GM21576 (cell line): Measurements from ENCODE around the gene MAGI2.

ENCODE experiments used
- ATAC-seq: cut with Tn5 transposase; IDR thresholded peaks from one replicate; pipeline ENCODE4 v1.9.1; 2021; ENCODE audit warnings: mild to moderate bottlenecking, moderate library complexity; ENCODE audit not compliant: unreplicated experiment

The MAGI2 gene

DNA sequence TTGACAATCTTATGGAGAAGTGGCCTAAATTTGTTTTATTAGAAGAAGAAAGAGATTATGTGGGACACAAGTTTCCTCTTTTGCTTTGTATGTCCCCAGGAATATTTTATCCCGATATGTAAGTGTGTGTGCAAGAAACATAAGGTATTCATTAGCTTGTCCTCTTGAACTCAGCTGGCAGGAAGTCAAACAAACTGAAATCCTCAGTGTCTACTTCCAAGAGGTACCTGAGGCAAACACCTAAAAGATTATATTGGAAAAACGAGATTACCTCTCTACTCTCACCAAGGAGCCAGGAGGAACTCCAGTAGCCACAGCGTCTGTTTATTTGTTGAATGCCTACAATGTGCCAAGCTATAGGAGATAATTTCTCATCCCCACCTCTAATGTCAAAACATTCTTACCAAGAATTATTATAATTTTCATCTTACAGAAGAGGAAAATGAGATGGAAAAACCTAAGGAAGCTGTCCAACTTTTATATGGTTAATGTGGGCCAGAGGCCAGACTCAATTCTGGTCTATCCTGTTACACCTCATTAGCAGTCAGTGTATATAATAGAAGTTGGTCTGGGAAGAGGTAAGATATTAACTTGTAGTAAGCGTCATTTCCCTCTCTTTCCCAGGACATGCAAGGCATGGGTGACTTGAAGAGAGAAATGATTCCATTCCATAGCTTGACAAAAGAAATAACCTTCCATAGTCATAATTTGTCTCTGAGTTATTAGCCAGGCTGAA is 692.7 kb downstream of the MAGI2 start:
- no peak for ATAC-seq

DNA sequence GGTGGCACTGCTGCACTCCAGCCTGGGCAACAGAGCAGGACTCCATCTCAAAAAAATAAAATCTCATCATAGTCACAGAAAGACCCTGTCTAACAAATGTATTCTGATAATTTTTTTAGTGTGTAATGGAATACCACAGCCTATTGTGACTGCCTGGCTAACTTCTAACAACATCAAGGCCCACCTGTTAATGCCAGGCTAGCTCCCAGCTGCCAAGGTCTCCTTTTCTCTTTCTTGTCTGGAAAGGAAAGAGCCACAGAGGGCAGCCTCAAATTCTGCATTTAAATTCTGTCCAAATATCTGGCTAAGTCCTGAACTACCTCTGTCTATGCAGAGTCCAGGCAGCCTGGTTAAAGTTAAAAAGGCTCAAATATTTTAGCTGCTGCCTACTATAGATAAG is 700.9 kb downstream of the MAGI2 start:
- no peak for ATAC-seq

DNA sequence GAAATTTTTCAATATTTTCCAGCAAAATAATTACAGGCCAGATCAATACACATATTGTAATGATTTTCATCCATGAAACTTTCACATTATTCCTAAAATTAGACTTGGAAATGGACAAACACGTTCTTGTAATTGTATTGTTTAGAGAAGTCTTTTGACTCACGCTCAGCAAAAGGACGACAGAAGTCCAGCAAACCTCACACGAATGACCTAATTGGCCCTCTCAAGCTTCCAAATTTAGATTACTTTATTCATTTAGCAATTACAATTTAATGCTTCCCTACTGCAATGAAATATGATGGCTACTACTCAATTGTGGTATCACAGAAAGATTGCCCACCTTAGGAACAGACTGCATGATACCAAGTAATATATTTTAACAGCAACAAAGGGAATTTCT is 702.2 kb downstream of the MAGI2 start:
- ATAC-seq: no peak

DNA sequence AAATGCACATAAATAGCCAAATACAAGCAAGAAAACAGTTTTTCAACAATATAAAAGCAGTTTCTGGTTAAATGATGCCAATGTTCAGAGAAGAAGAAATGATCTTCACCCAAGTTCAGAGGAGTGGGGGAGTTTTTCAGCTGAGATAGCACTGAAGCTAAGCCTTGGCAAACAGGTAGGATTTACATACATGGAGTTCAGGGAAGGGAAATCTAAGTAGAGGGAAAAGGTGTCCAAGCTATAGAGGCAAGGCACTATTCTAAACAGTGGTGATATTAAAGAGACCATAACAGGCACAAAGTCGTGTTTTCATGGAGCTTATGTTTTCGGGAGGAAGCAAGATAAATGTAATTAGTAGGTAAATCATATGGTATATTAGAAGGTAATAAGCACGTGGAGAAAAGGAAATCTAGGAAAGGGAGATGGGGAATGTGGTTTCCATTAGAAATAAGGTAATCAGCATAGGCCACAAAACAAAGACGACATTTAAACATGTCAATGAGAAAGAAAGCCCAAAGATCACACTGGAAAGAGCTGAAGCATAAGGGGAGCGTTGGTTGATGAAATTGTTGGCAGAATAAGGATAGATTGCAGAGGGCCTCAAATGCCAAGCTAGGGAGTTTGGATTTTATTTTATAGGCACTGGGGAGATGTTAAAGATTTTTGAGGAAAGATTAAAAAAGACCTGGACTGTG is 704.3 kb downstream of the MAGI2 start:
- no peak for ATAC-seq

DNA sequence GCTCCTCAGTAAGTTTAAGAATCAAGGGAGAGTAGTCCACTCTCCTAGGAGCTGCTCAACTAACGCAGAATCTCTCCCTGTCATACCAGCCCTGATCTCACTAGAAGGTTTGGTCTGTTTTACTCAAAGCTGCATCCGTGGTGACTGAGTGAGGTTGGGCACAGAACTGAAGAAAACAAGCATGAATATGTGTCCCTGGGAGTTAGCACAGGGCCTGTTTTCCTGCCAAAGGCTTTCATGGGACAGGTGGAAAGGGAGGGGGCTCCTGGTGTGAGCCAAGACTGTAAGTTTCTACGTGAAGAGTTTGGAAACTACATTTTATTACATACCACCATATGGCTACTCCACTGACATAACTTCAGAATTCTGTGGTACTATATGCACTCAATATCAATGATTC is 705.9 kb downstream of the MAGI2 start:
- no peak for ATAC-seq

DNA sequence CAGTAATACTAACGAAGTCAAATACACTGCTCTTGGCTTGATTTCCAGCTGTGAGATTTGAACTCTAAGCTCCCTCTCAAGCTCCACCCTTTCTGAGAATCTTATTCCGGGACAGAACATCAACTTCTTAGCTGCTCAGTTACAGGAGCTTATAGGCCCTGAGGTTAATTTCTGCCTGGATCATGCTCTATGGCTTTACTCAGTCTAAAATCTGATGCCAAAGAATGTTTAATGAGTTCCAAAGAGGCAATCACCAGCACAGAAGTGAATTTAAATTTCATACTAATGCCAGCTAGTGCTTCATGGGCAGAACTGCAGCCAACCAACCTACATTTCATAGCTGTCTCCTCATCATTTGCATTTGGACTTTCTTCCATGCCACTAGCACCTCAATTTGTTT is 707.2 kb downstream of the MAGI2 start:
- ATAC-seq: no peak

DNA sequence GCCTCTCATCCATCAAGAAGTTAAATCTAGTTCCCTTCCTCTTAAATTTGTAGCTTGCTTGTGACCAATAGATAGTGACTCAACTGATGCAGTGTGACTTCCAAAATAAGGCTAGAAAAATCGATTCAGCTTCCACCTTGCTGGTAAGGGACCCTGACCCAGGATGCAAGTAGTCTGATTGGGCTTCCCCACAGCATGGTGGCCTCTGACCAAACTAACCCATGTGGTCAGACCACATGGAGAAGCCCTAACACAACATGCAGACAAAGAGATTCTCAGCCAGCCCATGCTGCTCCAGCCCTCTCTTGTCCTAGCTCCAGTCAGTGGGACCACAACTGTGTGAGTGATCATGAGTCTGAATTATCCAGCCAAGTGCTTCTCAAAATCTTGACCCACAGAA is 710.8 kb downstream of the MAGI2 start:
- no peak for ATAC-seq

DNA sequence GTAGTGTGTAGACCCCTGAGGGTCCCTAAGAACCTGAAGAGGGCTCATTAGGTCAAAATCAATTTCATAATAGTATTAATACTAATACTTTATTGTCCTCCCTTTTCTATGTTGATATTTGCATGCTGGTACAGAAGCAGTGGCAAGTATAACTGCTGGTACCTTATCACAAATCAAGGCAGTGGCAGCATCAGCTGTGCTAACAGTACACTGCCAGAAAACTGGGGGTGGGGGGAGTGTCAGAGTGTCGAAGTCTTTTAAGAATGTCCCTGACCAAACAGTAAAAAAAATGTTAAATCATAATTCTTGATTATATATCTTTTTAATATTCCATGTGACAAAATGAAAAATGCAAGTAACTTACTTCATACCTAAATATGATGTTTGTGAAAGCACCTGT is 716.9 kb downstream of the MAGI2 start:
- ATAC-seq: no peak

DNA sequence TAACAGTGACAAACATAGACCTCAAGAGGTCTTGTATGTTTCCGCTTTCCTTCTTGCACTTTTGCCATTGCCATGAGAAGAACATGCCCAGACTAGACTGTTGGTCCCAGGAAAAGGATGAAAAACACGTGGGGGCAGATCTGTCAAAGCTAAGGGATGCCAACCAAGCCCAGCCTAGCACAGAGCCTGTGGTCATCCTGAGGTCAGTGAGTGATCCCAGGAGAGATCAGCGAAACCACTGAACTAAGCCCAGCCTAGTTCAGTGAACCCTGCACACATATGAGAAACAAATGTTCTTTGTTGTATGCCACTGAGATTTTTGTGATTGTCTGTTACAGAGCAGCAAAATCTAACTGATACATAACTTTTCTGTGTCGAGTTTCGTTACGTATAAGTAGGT is 718.8 kb downstream of the MAGI2 start:
- no peak for ATAC-seq

DNA sequence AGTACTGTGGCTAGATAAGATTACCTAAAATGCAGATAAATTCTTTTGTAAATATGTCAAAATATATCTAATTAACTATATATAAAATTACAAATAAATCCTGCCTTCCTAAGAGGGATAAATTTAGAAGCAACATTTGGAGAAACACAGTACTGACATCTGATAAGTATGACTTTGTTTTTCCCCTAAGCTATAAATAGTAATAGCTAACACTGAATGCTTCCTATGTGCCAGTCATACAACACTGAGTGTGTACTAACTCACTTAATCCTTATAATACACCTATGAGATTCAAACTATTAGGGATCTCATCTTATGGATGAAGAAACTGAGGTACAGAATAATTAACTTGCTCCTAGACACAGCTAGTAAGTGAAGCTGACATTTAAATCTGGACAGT is 733.4 kb downstream of the MAGI2 start:
- no peak for ATAC-seq

DNA sequence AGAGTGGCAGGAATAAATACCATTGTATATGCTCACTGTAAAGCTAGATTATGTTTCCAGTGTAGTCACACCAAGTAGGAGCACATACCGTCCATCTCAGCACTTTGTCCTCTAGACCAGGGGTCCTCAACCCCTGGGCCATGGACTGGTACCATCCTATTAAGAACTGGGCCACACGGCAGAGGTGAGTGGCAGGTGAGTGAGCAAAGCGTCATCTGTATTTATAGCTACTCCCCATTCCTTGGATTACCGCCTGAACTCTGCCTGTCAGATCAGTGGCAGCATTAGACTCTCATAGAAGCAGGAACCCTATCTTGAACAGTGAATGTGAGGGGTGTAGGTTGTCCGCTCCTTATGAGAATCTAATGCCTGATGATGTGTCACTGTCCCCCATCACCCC is 735.3 kb downstream of the MAGI2 start:
- no peak for ATAC-seq

DNA sequence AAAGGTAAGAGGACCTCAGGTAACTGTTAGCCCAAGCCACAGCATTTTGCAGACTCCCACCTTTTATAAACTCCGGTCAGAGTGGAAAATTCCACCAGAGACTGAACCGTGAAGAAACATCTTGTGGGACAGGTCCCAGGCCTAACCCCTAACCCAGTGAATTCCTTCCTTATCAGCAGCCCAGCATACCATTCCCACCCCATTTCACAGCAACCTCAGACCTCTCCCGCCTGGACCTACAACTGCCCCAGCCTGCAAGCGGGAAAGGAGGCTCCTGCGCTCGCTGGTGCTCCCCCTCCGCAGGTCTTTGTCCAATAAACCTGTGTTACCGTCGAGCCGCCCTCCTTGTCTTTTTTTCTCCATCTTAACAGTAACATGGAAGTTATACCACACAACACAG is 736.6 kb downstream of the MAGI2 start:
- ATAC-seq: no peak

DNA sequence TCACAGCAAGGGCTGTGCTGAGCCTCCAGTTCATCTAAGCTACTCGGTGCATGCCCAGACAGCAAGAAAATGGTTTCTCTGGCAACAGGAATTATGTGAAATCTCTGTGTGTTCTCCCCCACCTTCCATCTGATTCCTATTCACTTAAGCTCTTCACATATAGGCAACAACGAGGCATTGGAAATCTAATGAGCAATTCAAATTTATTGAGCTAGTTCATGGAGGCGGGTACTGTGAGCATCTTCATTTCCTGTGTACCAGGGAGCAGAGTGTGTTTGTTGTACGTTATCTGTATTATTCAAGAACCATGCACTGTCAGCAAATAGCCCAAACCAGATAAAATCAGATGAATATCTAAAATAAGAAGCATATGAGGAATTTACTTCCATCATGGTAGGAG is 739.1 kb downstream of the MAGI2 start:
- no peak for ATAC-seq

DNA sequence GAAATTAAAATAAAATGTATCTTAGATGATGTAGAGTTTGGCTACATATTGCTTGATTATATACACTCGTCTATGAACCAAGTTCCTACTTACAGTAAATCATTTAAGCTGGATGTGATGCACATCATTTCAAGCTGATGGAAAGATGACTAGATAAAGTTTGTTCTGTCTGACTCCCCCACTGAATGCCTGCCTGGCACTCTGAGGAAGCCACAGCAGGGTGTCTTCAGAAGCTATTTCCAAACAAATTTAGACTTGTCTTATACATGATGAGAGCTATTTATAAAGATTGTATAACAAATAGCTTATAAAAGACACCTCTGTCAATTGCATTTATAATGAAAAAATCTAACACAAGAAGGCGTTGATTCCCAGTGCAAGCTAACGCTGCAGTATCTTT is 741.4 kb downstream of the MAGI2 start:
- no peak for ATAC-seq

DNA sequence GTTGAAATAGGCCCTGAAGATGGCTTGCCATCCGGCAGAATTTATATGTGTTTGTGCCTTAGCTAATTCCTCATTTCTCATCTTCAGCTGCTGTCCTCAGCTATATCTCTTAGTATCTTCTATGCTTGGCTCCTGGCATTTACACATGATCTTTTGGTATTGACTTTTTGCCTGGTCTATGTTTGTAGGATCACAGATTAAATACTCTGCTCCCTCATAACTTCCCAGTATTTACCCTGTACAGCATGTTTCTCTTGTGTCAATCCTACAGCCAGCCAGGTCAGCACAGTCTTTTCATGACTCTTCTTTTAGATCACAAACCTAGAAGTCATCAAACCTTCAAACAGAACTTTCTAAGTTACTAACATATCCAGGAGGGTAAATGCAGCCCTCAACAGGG is 743.8 kb downstream of the MAGI2 start:
- no peak for ATAC-seq

DNA sequence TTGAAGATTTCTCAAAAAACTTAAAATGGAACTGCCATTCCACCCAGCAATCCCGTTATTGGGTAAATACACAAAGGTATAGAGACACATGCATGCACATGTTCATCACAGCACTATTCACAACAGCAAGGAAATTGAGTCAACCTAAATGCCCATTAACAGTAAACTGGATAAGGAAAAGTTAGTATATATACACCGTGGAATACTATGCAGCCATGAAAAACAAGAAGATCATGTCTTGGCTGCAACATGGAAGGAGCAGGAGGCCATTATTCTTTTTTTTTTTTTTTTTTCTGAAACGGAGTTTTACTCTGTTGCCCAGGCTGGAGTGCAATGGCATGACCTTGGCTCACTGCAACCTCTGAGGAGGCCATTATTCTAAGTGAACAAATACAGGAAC is 749.0 kb downstream of the MAGI2 start:
- no peak for ATAC-seq

DNA sequence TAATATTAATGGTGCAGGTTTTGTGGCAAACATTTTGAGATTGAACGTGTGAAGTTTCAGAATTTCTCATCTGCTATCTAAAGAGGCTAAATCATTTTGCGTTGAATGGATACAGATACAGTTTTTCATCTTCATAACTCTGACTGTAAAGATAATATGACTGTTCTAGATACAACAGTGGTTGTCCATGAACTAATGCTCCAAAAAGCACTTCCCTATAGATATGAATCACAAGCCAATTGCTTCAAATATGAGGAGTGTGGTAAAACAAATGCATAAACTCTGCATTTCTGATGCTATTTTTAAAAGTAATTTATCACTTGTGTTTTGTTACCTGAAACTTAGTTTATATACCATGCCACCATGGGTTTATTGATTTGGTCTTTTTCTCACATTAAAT is 750.1 kb downstream of the MAGI2 start:
- ATAC-seq: no peak

DNA sequence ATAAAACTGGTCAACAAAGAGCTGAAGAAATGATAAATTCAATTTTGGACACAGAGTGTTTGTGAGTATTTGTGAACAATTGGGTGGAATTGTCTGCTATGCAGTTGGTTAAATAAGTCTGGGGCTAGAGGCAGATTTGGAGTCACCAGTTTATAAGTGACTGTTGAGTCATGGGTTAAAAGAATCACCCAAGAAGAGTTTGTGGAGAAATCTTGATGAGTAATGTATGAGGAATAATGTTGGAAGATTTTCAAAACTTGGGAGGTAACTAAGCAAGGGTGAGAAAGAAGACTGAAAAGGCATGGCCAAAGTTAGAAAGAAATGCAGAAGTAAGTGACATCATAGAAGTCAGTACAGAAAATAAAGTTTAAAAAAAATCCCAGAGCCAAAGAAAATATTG is 750.7 kb downstream of the MAGI2 start:
- no peak for ATAC-seq

DNA sequence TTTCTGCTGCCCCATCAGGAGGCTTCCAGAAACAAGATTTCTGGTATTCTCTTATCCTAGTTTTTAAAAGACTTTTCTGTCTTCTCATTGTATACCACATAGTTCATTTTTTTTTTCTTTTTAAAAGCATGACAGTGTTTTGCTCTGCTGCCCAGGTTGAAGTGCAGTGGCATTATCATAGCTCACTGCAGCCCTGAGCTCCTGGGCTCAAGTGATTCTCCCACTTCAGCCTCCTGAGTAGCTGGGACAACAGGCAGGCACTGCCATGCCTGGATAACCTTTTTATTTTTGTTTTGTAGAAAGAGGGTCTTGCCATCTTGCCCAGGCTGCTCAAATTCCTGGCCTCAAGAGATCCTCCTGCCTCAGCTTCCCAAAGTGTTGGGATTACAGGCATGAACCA is 757.6 kb downstream of the MAGI2 start:
- no peak for ATAC-seq

DNA sequence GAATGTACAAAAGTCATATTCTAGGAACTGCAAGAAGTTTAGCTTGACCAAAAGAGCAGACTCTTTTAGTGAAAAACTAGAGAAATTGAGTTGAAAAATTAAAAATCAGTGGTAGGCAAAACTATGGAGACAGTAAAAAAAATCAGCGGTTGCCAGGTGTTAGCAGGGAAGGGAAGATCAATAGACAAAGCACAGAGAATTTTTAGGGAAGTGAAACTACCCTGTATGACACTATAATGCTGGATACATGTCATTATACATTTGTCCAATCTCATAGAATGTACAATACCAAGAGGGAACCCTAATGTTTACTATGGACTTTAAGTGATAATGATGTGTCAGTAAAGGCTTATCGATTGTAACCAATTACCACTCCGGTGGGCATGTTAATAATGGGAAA is 761.9 kb downstream of the MAGI2 start:
- no peak for ATAC-seq

DNA sequence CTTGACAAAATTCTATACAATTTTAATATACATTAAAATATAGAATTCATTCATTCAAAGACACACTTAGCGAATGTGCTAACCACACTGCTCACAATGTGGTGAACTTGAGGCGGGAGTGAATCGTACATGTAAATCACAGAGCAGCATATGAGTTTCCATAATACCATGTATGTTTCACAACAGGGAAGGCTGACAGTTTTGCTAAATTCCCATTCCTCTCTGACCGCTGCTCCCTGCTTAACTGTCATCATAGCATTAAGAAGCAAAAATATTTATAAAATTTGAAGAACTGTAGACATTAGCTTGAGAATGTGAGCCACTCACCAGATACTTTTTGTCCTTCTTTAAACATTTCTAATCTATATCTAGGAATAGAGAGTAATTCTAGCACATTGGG is 763.3 kb downstream of the MAGI2 start:
- no peak for ATAC-seq

DNA sequence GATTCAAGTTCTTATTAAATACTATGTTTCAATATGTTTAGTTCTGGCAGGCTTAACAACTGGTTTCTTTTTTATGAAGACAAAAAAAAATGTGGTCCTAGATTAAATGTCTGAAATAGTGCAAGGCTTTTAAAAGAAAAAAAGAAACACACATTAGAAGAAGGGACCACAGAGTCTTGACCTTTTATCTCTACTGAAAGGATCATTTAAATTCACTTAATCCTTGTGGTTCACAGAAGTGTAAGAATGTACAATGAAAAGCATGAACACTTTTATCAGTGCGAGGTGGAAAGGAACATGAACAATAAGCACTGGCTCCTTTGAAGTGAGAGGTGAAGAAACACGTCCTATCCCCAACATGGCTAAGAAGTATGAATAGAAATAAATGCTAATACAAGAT is 765.1 kb downstream of the MAGI2 start:
- no peak for ATAC-seq

DNA sequence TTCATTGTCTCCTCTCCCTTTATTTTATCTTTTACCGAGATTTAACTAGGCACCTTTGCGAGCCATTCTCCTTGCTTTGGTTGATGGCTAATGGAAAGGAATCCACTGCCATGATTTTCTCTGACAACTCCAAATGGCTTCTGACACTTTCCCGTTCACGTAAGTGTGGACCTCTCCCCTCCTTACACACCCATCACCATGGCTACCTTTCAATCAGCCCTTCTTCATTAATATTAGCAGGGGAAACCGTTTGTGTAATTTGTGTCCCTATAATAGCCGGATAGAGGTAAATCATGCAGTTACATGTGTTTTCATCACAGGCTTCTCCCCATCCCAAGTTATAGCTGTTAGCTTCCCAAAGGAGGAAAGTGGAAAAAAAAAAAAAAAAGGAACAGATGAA is 767.3 kb downstream of the MAGI2 start:
- ATAC-seq: no peak
